Activated T-cell treated with anti-CD3 and anti-CD28 coated beads for 48 hours (primary cell): ENCODE data around the gene DCLK2.
"Not testable (repeated sequence)": the region's sequence is repeated elsewhere in the genome, so short reads cannot be mapped to it uniquely, and the experiment has no call there.

Experiments used
- DNase-seq: peaks from one replicate; pipeline ENCODE4 v3.0.0-alpha.2; 2020; ENCODE audit warnings: low read depth

The DCLK2 gene

DNA sequence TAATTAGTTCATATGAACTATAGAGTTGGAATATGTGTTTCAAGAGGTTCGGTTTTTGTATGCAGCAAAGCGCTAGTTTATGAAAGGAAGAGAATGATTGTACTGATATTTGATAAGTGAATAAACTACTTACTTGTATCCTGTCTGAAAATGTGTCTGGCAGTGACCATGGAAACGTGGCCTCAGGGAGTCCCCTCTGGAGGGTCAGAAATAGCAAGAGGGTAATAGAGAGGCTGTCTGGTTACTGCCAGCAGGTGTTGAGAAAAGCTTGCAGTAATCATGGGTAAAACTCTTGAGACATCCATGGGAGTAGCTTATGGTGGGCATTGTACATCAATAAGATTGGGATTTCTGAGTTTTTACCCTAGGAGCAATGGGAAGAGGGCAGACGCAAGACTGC, 77.1 kb downstream of the DCLK2 start:
- DNase-seq, result no peak

DNA sequence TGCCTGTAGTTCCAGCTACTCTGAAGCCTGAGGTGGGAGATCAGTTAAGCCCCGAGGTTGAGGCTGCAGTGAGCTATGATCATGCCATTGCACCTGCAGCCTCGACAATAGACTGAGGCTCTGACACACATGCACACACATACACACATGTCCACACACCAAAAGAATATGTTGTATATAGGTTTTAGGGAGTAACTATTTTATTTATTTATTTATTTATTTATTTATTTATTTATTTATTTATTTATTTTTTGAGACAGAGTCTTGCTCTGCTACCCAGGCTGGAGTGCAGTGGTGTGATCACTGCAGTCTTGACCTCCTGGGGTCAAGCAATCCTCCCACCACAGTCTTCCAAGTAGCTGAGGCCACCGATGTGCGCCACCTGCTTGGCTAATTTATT, 78.3 kb downstream of the DCLK2 start:
- no peak for DNase-seq

DNA sequence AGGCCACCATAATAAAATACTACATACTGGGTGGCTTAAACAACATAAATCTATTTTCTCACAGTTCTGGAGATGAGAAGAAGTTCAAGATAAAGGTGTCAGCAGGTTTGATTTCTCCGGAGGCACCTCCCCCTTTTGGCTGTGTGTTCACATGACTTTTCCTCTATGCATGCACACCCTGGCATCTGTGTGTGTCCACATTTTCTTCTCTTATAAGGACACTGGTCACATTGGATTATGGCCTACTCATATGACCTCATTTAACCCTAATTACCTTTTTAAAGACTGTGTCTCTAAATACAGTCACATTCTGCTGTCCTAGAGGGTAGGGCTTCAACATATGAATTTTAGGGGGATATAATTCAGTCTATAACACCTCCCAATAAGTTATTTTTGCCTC, 79.8 kb downstream of the DCLK2 start:
- DNase-seq, result no peak

DNA sequence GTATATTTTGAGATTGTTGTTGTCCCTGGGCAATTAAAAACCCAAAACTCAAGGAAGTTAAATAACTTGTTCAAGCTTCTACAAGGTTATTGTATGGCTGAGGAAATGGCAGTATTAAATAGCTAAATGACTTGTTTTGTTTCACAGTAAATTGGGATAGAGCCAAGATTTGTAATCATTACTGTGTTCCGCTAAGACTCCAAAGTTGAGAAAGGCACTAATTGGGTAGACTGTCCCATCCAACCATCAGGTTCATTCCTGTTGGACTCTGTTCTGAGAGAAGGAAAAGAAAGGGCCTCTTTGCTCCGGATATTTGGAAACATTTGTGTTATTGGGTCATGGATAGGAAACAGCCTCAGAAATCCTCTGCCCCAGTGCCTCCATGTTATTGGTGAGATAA, 82.2 kb downstream of the DCLK2 start:
- no peak for DNase-seq

DNA sequence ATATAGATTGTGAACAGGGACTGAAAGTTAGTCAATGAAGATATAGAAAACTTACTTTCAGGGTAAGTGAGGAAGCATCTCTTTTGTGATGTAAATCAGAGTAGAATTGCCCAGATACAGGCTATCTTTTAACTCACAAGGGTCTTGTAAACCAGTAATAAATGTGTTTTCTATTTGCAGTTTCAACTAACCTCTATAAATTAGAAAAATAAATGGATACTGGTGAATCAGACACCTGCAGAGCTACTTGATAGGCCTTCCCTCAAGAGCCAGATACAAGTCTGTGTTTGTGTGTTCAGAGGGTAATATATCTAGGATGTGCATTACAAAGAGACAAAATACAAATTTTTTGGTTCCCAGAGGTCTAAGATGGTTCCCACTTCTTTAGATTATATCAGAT, 82.9 kb downstream of the DCLK2 start:
- no peak for DNase-seq

DNA sequence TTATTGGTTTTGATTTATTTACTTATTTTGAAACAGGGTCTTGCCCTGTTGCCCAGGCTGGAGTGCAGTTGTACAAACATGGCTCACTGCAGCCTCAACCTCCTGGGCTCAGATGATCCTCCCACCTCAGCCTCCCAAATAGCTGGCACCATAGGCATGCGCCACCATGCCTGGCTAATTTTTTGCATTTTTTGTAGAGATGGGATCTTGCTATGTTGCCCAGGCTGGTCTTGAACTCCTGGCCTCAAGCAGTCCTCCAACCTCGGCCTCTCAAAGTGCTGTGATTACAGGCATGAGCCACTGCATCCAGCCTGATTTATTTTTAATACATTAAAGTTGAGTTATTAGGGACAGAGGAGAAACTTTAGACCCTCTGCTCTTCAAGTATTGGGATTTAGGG, 83.8 kb downstream of the DCLK2 start:
- not testable (repeated sequence) for DNase-seq

DNA sequence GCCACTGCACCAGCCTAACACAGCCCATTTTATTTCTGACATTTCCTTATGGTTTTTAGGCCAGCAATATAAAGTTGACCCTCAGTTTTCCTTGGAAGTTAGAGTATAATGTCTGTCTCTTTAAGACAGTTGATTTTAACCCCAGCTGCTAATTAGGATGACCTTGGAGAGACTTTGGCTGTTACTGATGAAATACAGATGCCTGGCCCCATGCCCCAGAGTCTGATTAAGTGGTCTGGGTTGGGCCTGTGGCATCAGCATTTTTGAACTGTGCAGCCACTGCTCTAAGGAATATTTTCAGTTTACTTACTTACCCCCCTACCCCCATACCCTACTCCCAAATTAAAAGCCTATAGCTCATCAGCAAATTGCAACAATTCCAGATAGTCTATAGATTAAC, 85.8 kb downstream of the DCLK2 start:
- DNase-seq, result no peak

DNA sequence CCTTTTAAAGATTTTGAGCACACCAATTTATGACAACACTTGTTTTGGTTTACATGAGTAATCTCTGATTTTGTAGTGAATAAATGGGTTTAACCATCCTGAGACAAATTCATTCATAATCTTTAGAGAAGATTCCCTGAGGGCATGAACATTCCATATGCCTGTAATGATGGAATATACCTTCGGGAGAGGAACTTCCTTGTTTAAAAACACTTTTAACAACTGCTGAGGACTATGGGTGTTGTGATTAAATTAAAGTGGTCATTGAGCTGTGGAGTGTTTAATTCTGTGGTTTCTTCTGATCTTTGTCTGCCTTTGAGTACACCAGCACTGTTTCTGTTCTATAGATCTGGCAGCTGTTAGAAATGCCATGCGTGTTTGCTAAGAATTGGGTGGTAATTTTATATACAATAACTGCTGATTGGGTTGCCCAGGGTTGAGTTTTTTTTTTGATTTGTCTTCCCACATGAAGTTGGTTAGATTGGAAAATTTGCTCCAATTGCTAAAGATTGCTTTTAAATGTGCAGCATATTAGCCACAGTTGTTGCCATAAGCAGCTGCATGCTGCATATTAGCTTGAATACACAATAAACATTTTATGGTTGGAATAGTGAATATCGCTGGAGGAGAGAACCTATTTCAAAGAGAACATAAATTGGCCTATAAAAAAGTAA, 86.8 kb downstream of the DCLK2 start:
- no peak for DNase-seq

DNA sequence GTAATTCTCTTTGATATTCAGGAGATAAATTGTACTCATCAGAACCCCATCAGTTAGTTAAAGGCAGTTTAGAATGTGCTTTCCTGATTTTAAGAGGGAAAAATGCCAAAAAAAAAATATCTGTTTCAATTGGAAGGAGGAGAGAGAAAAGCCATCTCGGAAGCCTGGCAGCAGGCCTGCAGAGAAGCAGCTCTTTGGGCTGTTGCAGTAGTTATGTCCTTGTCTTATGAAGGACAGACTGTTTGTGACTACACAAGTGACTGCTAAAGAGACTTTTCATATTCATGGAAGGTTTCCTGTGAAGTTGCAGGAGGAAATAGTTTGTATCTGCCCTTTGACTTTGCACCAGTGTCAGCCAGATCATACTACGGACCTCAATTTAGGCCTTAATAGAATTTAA, 88.8 kb downstream of the DCLK2 start:
- DNase-seq, result no peak

DNA sequence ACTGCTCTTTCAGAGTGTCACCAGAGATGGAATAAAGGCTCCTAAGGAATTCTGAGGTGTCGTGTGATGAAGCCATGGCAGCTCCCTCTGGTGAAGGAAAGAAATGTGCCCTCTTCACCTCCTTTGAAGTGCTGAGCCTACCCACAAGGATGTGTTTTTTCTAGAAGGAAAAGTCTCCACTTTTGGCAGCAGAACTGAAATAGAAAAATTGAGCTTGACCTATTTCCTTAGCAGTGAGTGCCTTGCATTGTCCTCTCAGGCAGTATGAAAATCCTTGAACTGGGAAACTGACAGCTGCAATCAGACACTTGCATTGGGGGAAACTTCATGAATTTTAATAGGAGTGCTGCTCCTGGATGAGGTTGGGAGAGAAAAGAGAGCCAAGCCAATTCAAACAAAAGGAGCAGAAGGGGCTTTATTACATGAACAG, 95.2 kb downstream of the DCLK2 start:
- no peak for DNase-seq

DNA sequence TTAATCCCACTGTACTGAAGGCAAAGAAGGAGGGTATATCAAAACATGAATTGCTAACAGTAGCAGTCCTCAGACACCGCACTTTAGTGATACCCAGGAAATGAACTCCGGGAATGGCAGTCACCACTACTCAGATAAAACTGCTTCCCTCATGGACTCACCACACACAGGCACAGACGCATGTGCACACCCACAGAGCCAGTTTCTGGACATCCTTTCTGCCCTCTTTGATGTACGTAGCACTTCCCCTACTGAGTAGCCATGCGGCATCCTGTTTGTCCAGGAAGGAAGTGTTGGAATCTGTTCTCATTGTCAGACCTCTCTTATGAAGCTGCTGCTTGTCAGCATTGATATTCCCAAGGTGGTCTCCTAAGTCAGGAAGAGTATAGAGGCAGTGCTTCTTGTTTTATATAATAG, 95.7 kb downstream of the DCLK2 start:
- DNase-seq, result no peak

DNA sequence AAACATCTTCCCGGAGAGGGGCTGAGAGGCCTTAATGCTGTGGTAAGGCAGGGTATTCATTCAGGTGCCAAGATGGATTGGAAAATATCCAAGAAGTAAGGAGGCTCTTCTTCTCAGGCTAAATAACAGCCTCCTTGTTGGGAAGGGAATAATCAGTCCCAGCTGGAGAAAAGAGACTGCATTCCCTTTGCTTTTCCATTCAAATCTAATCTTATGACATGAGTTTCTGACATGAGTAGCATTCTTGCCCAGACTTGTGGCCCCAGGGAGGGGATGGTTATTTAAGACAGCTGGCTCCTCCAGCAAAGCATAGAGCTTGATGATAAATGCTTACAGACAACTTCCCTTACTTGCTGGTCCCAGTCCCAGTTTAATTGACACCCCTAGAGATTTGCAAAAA, 98.3 kb downstream of the DCLK2 start:
- no peak for DNase-seq

DNA sequence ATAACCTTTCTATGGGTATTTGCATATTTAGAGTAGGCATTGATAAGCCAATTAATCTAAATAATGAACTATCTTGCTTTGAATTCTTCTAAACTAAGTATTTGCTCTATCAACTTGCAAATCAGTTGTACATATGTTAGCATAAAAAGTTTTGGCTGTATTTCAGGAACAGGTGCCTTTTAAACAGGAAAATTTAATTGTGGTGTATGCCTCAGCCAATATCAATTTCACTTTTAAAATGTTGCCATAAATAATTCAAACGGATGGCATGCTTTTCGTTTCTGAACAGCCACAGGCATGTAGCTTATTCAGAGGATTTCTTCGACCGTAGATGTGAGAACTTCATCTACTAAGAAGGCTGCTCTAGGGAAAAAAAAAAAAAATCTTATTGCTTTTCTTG, 99.9 kb downstream of the DCLK2 start:
- DNase-seq, result no peak

DNA sequence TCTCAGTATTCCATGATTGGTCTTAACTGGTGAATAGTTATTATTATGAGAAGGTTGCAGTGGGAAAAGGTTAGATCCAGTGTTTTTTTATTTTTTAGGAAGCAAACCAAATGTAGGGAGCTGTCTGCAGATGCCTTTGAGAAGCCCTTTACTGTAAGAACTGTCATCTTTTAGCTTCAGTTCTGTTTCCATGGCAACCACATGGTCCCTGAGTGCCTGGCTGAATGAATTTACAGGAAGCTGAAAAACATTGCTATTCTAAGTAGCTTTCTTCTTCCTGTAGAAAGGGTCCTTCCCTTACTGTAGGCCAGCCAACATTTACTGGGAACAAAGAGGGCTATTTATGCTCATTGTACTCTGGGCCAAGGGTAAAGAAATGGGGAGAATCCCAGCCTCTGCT, 103.3 kb downstream of the DCLK2 start:
- no peak for DNase-seq

DNA sequence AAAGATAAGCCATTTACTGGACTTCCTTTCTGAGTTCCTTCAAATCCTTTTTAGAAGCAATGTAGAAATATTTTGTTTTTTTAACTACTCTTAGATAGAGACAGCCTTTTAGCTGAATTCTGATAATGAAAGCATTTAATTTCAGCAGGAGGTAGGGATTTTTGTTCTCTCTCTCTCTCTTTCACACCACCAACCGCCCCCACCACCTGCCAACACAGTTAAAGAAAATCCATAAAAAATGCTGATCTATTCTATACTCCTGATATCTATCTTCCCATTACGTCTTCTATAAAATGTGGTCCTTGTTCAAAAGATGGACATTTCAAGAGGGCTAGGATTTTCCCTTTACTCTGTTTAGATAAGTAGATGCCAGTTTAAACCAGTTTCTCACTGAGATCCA, 104.5 kb downstream of the DCLK2 start:
- no peak for DNase-seq

DNA sequence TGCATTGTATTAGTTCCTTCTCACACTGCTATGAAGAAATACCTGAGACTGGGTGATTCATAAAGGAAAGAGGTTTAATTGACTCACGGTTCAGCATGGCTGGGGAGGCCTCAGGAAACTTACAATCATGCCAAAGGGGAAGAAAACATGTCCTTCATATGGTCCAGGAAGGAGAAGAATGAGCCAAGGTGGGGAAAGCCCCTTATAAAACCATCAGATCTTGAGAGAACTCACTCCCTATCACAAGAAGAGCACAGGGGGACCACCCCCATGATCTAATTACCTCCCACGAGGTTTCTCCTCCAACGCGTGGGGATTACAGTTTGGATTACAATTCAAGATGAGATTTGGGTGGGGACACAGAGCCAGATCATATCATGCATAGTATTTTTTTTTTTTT, 106.8 kb downstream of the DCLK2 start:
- DNase-seq, result not testable (repeated sequence)

DNA sequence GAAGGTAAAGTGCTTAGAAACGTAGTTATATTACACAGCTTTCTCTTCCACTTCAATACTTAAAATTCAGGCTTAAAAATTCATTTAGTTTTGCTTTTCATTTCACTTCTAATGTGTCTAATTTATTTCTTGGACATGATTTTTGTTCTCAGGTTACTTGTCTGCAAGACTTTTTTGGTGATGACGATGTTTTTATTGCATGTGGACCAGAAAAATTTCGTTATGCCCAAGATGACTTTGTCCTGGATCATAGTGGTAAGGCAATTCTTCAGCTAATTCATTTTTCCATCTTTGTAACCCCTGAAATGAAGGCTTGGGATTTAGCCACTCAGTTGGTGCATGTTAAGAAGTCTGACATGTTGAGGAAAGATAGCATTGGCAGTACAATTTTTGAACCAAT, 114.7 kb downstream of the DCLK2 start:
- DNase-seq, result no peak

DNA sequence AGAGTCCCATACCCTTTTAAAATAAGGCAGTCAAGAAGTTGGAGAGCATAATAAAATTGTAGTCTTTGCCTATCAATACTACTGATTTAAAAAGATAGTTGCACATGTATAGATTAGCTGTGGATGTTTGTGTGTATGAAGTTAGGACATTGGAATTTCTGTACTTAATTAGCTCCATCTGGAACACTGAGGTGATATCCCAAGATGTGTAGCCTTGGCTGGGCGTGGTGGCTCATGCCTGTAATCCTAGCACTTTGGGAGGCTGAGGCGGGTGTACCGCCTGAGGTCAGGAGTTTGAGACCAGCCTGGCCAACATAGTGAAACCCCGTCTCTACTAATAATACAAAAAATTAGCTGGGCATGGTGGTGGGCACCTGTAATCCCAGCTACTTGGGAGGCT, 119.0 kb downstream of the DCLK2 start:
- DNase-seq, result not testable (repeated sequence)

DNA sequence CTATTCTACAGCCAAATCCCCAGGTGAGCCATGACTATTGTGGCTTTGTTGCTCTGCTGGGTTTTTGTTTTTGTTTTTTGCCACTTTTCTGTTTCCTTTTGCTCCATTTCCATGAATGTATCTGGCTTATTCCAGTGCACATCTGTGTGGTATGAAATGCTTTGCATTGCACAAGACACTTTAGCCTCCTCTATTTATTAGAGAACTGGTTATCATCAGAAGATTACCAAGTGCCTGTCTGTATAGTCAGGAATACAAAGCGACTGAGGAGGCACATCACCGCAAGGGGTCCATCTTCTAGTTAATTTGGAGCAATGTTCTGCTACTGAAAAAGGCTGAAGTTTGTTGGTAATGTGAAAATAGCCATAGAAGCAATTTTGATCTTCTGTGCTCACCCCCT, 120.8 kb downstream of the DCLK2 start:
- no peak for DNase-seq

DNA sequence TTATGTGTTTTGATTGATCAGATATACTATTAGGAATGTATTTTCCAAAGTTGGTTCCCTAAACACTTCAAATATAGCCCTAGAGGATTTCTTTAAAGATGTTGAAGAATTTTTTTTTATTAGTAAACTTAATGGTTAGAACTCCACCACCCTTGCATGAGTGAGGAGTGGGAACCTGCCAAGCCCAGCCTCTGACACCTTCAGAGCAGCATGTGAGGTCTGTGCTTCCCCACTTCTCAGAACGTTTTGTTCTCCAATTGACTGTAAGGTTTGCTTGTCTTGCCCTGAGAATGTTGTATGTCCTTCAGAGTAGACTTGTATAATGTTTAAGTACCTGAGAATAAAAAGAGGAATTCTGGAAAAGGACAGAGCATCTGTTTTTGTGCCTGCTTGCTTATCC, 126.8 kb downstream of the DCLK2 start:
- DNase-seq, result no peak

DNA sequence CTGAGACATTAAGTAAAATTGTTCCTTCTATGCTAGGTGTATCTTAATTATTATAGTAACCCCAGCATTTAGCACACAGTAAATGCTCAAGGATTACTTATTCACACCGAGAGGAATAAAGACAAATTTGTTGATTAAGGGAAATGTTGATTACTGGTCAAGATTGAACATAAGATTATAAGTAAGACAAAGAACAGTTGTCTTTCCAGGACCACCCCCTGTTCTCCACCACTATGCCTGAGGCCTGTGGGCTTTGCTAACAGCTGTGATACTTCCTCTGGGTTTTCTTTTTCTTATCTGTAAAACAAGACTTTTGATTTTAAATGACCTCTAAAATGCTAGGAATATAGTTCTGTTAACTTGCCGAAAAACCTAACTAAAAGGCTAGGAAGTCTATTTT, 128.0 kb downstream of the DCLK2 start:
- no peak for DNase-seq

DNA sequence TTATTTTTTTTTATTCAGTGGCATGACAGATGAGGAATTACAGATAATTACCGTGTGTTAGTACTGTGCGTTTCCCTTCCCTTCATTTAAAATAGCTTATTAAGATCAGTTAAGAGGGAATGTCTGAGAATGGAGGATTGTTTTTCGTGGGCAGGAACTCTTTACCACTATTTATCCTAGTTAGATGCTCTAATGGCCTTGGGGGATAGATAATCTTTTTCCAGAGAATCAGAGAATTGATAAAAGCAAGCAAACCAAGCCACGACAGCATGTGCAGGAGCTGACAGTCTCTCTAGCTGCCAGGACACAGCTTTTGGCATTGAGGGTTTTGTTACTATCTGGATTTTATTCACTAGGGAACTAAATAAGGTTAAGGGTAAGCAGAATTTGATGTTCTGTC, 128.7 kb downstream of the DCLK2 start:
- no peak for DNase-seq

DNA sequence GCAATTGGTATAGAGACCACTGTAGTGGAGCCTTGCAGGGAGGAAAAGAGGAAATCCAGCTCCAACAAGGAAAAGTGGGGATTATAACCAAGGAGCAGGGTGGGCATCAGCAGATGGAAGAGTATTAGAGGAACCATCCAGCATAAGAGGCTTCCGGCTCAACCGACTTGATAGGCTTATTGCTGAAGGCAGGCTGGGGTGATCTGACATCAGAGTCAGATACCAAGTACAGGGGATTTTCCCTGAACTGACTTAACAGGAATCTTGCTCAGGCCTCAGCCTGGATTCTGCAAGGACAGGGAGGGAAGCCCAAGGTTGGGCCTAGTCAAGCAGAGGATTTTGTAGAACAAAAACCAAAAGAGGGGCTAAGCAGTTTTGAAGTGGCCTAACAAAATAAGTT, 129.6 kb downstream of the DCLK2 start:
- DNase-seq, result no peak

DNA sequence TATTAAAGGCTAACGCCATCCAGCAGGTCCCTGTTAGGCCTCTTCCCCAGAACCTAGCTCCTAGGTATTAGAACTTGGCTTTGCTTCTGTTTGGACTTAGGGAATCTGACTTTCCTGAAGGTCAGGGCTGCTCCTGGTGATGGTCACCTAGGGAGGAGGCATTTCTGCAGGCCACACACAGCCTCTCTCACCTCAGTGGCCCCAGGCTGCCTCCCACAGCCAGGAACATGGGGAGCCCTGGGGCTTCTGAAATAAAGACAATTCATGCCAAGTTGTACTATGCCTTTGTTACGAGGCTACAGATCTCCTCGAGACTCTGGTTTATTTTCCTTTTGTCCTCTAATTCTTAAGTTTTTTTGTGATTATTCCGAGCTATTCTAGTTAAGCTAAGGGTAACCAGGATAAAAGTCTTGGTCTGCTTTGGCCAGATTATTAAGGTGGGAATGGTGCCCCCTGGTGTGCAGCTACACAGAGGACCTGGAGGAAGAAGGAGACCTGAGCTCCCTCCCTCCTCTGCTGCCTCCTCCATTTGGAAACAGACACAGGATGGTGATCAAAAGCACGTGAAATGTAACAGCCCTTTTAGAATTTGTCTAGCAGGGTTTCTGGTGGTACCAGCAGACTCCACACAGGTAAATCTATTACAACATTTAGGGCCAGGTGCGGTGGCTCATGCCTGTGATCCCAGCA, 131.0 kb downstream of the DCLK2 start:
- DNase-seq, result no peak
